ENCODE data around the gene DUSP12. TPM values are rescaled to one million over a fixed set of nuclear protein-coding genes. Genes with fewer than 3 reads are reported as not detected.

Gene DUSP12
- total RNA-seq, 1 experiment from 2014 or later, result 31.6 TPM

DNA sequence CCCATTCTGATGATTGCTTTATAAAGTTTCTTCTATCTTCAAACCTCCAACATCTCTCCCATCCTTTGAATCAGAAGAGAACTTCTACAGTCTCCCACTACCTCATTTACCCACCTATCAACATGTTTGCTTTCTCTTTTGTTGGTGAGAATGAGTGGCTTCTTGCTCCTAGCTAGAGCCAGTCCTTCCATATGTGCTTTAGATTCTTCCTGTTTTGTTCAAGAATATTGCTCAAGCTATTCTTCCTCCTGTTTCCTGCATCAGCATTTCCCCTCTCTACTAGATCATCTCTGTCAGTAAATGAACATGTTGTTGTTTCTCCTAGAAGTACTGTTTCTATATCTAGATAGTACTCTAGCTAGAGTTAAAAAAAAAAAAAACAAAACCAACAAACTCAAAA is 22.8 kb downstream of the DUSP12 start:
- ChIA-PET CTCF (interaction anchor here (1.2 kb wide), 1 partner anchor 20 kb away, joined by 4 read pairs; no protein-coding TSS in a partner anchor), POLR2A (no interaction called here), RAD21 (ENCODE audit: low non-redundant PET in 1 of 2, low total read pairs in 2 of 2, uncharacterized antibody in 2 of 2, unreplicated experiment in 2 of 2) (interaction anchor here in 1 of 2 experiments (0.7 kb wide), 1 partner anchor 590 kb away, joined by 3 read pairs; no protein-coding TSS in a partner anchor)
- DNase-seq (ENCODE audit: low read depth, low spot score) (no peak), ATAC-seq (no peak)
- Histone ChIP-seq H2AFZ (ENCODE audit: low read depth, low read length, poor library complexity, severe bottlenecking) (no peak overlapping the region), H3K9me2 (ENCODE audit: insufficient read depth) (no peaks in the 10 kb centered on the region), H4K20me1 (ENCODE audit: insufficient read depth) (no peaks in the 10 kb centered on the region), H3K4me2 (ENCODE audit: low read length) (no peak overlapping the region), H3K9ac (ENCODE audit: low read length) (no peak overlapping the region), H3K36me3 (ENCODE audit: control insufficient read depth in 1 of 2, insufficient read depth in 2 of 2, low read length in 2 of 2) (no peaks in the 10 kb centered on the region), H3K9me3 (ENCODE audit: control insufficient read depth in 1 of 2, insufficient read depth in 1 of 2, low read depth in 1 of 2, low read length in 2 of 2) (no peaks in the 10 kb centered on the region), H3K27ac (ENCODE audit: low read depth, low read length) (no peak overlapping the region), H3K79me2 (ENCODE audit: insufficient read depth, low read length) (peaks cover 86% of the 10 kb centered on the region), H3K27me3 (ENCODE audit: insufficient read depth, low read length) (no peaks in the 10 kb centered on the region), H3K4me3 (replicated peaks in 1 of 2; ENCODE audit: low read depth in 1 of 2, low read length in 2 of 2) (no peak overlapping the region), H3K4me1 (ENCODE audit: control insufficient read depth in 1 of 2, insufficient read depth in 2 of 2, low read length in 2 of 2) (peaks cover 1 to 5% of the 10 kb centered on the region in 2 experiments; a peak in 3 of 4 replicates)
- intact Hi-C loops (cut with micrococcal nuclease), result no loop called here
- TF ChIP-seq, protein P1, sequence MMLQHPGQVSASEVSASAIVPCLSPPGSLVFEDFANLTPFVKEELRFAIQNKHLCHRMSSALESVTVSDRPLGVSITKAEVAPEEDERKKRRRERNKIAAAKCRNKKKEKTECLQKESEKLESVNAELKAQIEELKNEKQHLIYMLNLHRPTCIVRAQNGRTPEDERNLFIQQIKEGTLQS (IDR thresholded peaks at IDR 0.05), result no peak
- TF ChIP-seq, protein P2, sequence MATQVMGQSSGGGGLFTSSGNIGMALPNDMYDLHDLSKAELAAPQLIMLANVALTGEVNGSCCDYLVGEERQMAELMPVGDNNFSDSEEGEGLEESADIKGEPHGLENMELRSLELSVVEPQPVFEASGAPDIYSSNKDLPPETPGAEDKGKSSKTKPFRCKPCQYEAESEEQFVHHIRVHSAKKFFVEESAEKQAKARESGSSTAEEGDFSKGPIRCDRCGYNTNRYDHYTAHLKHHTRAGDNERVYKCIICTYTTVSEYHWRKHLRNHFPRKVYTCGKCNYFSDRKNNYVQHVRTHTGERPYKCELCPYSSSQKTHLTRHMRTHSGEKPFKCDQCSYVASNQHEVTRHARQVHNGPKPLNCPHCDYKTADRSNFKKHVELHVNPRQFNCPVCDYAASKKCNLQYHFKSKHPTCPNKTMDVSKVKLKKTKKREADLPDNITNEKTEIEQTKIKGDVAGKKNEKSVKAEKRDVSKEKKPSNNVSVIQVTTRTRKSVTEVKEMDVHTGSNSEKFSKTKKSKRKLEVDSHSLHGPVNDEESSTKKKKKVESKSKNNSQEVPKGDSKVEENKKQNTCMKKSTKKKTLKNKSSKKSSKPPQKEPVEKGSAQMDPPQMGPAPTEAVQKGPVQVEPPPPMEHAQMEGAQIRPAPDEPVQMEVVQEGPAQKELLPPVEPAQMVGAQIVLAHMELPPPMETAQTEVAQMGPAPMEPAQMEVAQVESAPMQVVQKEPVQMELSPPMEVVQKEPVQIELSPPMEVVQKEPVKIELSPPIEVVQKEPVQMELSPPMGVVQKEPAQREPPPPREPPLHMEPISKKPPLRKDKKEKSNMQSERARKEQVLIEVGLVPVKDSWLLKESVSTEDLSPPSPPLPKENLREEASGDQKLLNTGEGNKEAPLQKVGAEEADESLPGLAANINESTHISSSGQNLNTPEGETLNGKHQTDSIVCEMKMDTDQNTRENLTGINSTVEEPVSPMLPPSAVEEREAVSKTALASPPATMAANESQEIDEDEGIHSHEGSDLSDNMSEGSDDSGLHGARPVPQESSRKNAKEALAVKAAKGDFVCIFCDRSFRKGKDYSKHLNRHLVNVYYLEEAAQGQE (IDR thresholded peaks at IDR 0.05; ENCODE audit: low read depth), result no peak
- TF ChIP-seq POLR2AphosphoS5 (IDR thresholded peaks at IDR 0.05; ENCODE audit: low read depth, low read length) (no peak), ELF1 (IDR thresholded peaks at IDR 0.05; ENCODE audit: borderline replicate concordance, low read depth) (no peak), EZH2phosphoT487 (IDR thresholded peaks at IDR 0.05; ENCODE audit: borderline replicate concordance) (no peak), SRF (IDR thresholded peaks at IDR 0.05; ENCODE audit: low read depth) (no peak), ZNF274 (IDR thresholded peaks at IDR 0.05; ENCODE audit: low read depth, low read length) (no peak), SP1 (IDR thresholded peaks at IDR 0.05; ENCODE audit: low read depth) (no peak), ZFX (IDR thresholded peaks at IDR 0.05) (no peak), JUND (IDR thresholded peaks at IDR 0.05) (no peak), TCF7L2 (IDR thresholded peaks at IDR 0.05; ENCODE audit: borderline replicate concordance, extremely low read depth, insufficient read depth, insufficient read length) (no peak), EZH2 (IDR thresholded peaks at IDR 0.05) (no peak), EGR1 (IDR thresholded peaks at IDR 0.05; ENCODE audit: low read depth) (no peak), SIN3A (IDR thresholded peaks at IDR 0.05; ENCODE audit: low read depth) (no peak), CEBPB (IDR thresholded peaks at IDR 0.05; ENCODE audit: low read depth) (no peak)
- TF ChIP-seq, protein P3, sequence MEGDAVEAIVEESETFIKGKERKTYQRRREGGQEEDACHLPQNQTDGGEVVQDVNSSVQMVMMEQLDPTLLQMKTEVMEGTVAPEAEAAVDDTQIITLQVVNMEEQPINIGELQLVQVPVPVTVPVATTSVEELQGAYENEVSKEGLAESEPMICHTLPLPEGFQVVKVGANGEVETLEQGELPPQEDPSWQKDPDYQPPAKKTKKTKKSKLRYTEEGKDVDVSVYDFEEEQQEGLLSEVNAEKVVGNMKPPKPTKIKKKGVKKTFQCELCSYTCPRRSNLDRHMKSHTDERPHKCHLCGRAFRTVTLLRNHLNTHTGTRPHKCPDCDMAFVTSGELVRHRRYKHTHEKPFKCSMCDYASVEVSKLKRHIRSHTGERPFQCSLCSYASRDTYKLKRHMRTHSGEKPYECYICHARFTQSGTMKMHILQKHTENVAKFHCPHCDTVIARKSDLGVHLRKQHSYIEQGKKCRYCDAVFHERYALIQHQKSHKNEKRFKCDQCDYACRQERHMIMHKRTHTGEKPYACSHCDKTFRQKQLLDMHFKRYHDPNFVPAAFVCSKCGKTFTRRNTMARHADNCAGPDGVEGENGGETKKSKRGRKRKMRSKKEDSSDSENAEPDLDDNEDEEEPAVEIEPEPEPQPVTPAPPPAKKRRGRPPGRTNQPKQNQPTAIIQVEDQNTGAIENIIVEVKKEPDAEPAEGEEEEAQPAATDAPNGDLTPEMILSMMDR (IDR thresholded peaks at IDR 0.05 in 2 of 3, conservative IDR thresholded peaks at IDR 0.05 in 1 of 3; ENCODE audit: borderline replicate concordance in 1 of 3, insufficient read depth in 1 of 3, low read depth in 2 of 3, low read length in 2 of 3), result no peak
- TF ChIP-seq, protein P4, sequence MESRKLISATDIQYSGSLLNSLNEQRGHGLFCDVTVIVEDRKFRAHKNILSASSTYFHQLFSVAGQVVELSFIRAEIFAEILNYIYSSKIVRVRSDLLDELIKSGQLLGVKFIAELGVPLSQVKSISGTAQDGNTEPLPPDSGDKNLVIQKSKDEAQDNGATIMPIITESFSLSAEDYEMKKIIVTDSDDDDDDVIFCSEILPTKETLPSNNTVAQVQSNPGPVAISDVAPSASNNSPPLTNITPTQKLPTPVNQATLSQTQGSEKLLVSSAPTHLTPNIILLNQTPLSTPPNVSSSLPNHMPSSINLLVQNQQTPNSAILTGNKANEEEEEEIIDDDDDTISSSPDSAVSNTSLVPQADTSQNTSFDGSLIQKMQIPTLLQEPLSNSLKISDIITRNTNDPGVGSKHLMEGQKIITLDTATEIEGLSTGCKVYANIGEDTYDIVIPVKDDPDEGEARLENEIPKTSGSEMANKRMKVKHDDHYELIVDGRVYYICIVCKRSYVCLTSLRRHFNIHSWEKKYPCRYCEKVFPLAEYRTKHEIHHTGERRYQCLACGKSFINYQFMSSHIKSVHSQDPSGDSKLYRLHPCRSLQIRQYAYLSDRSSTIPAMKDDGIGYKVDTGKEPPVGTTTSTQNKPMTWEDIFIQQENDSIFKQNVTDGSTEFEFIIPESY (IDR thresholded peaks at IDR 0.05; ENCODE audit: extremely low read depth, insufficient replicate concordance, low read length), result no peak
- no TSS peak for BruUV-seq (replicated peaks)

Measured in HCT116 (cell line).